ENCODE data around the gene ELF1.
"Not testable (repeated sequence)": the region's sequence is repeated elsewhere in the genome, so short reads cannot be mapped to it uniquely, and the experiment has no call there.

ELF1 gene

DNA sequence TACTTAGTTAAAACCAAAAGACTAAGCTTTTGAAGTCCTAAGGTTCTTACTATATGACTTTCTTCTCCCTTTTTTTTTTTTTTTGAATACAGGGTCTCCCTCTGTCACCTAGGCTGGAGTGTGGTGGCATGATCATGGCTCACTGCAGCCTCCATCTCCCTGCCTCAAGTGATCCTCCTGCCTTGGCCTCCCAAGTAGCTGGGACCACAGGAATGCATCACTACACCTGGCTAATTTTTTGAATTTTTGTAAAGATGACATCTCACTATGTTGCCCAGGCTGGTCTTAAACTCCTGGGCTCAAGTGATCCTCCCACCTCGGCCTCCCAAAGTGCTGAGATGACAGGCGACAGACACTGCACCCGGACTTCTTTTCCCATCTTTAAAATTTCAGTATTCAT lies 89.2 kb downstream of the ELF1 start:
- not testable (repeated sequence) for DNase-seq

- no peak for DNase-seq
Observed at GRCh38 chr13:40928980-40929379, 90.1 kb downstream of the ELF1 start.

- no peak for DNase-seq
Observed at GRCh38 chr13:40927929-40928328, 91.2 kb downstream of the ELF1 start.

GRCh38 chr13:40923867-40924266 lies 95.2 kb downstream of the ELF1 start:
- DNase-seq: no peak

DNA sequence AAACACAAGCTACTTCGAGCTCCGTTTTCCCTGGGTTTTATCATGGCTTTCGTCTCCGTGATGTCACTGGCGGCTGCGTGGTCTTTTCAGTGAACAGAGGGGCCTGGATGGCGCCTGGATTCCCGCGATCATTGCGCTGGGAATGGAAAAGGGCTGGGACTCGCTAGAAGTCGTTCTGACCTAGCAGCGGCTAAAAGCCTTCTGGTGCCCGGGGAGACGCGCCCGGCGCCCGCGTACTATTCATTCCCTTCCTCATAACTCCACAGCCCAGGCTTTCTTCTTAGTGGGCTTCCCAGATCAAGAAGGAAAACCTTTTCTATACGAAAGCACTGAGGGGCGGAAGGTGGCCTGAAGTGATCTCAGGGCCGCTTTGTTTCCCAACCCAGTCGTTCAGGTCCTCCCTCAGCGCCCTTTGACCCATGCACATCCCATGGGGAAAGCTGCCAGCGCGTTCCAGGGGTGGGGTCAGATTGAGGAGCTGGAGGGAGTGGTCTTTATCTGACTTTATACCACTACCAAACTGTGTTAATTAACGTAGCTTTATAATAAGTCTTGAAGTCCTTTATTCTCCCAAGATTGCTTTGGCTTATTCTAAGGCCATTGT lies 96.6 kb downstream of the ELF1 start:
- no peak for DNase-seq

- no peak for DNase-seq
Observed at GRCh38 chr13:40920826-40921225, 98.3 kb downstream of the ELF1 start.

DNA sequence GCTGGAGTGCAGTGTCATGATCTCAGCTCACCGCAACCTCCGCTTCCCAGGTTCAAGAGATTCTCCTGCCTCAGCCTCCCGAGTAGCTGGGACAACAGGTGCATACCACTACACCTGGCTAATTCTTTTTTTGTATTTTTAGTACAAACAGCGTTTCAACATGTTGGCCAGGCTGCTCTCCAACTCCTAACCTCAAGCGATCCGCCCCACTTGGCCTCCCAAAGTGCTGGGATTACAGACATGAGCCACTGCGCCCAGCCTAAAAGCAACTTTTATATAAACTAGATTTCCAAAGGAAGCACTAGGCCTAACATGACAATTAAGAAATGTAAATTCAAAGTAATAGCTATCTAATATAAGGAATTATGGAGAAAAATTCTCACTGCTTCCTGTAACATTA lies 99.2 kb downstream of the ELF1 start:
- DNase-seq: not testable (repeated sequence)

- DNase-seq: no peak
Observed at GRCh38 chr13:40916207-40916998, 102.7 kb downstream of the ELF1 start.

- DNase-seq: not testable (repeated sequence)
Observed at GRCh38 chr13:40914863-40915262, 104.3 kb downstream of the ELF1 start.

DNA sequence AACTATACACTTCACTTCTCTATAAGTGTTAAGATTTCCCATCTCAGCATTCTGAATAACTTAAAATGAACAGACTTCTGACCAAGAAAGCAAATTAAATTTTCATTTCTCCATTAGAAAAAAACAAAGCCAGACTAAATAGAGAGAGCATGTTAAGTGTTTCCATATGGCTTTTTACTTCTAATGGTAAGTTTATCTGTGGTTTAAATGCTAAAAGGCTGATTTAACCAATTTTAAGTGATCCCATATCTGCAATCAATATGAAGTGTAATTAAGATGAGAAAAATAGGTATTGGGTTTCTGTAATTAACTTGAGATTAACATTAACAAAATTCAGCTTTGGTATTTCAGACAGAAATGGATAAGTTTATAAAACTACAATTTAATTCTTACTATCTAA lies 107.8 kb downstream of the ELF1 start:
- no peak for DNase-seq

- DNase-seq: no peak
Observed at GRCh38 chr13:40910324-40911050, 108.6 kb downstream of the ELF1 start.

DNA sequence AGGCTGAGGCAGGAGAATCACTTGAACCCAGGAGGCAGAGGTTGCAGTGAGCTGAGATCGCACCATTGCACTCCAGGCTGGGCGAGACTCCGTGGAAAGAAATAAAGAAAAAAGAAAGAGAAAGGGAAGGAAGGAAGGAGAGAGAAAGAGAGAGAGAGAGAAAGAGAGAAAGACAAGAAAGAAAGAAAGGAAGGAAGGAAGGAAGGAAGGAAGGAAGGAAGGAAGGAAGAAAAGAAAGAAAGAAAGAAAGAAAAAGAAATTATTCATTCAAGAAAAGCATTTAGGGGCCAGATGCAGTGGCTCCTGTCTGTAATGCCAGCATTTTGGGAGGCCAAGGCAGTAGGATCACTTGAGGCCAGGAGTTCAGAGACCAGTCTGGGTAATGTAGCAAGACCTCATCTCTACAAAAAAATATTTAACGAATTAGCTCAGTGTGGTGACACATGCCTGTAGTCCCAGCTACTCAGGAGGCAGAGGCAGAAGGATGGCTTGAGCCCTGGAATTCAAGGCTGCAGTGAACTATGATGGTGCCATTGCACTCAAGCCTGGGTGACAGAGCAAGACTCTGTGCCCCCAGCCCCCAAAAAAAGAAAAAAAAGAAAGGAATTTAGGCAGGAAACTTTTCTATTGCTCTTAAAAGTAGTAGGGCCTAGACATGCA lies 109.4 kb downstream of the ELF1 start:
- DNase-seq: not testable (repeated sequence)

GRCh38 chr13:40908546-40908945 lies 110.6 kb downstream of the ELF1 start:
- no peak for DNase-seq

DNA sequence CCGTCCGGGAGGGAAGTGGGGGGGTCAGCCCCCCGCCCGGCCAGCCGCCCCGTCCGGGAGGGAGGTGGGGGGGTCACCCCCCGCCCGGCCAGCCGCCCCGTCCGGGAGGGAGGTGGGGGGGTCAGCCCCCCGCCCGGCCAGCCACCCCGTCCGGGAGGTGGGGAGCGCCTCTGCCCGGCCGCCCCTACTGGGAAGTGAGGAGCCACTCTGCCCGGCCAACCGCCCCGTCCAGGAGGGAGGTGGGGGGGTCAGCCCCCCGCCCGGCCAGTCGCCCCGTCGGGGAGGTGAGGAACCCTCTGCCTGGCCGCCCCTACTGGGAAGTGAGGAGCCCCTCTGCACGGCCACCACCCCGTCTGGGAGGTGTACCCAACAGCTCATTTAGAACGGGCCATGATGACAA lies 118.1 kb downstream of the ELF1 start:
- DNase-seq: not testable (repeated sequence)

DNA sequence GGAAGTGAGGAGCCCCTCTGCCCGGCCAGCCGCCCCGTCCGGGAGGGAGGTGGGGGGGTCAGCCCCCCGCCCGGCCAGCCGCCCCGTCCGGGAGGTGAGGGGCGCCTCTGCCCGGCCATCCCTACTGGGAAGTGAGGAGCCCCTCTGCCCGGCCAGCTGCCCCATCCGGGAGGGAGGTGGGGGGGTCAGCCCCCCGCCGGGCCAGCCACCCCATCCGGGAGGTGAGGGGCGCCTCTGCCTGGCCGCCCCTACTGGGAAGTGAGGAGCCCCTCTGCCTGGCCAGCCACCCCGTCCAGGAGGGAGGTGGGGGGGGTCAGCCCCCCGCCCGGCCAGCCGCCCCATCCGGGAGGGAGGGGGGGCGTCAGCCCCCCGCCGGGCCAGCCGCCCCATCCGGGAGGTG lies 118.5 kb downstream of the ELF1 start:
- DNase-seq: not testable (repeated sequence)

GRCh38 chr13:40897053-40897452 lies 122.1 kb downstream of the ELF1 start:
- no peak for DNase-seq

GRCh38 chr13:40895227-40896184 lies 123.6 kb downstream of the ELF1 start:
- no peak for DNase-seq

DNA sequence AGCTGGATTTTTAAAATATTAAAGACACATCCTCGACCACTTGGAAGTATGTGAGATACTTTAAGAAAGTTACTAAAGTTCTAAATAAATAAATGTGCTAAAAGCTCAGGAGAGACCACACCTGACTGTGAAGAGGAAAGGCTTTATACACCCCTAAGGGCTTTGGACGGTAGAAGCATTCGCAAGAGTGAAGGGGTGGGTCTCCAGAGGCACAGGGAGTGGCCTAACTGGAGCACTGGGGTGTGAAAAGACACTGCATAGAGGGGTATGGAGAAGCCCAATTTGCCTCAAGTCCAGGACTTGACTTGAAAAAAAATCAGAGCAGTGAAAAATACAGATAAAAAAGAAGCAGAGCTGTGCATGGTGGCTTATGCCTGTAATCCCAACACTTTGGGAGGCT lies 125.5 kb downstream of the ELF1 start:
- DNase-seq: not testable (repeated sequence)

GRCh38 chr13:40886017-40886416 lies 133.1 kb downstream of the ELF1 start:
- DNase-seq: no peak

GRCh38 chr13:40884175-40884574 lies 134.9 kb downstream of the ELF1 start:
- DNase-seq: not testable (repeated sequence)
